GM23338 (cell line): ENCODE measurements around the gene PDIK1L. TPM values are rescaled to one million over a fixed set of nuclear protein-coding genes. Genes with fewer than 3 reads are reported as not detected.

Experiments
- ATAC-seq: fragments of 200-7000 bp; cut with Tn5 transposase; 3 replicates; pipeline ENCODE4 v1.9.1; 2020
- DNase-seq: peaks from one replicate; pipeline ENCODE4 v3.0.0-alpha.2; 2015; ENCODE audit warnings: low spot score
- H2AFZ ChIP-seq: fragments of 200-600 bp; sonication (generic); 2 replicates; pipeline ENCODE4 v1.8.0; 2016; ENCODE audit warnings: antibody characterized with exemption, mild to moderate bottlenecking, moderate library complexity
- H3F3A ChIP-seq: fragments of 200-600 bp; sonication (generic); replicated peaks from 2 replicates; pipeline ENCODE4 v1.8.0; 2017; ENCODE audit warnings: antibody characterized with exemption, mixed run types, low read depth
- H3K27ac ChIP-seq: fragments of 200-600 bp; sonication (generic); 2 replicates; pipeline ENCODE4 v1.6.1; 2016; ENCODE audit warnings: low read depth
- H3K27me3 ChIP-seq: fragments of 200-600 bp; sonication (generic); 2 replicates; pipeline ENCODE4 v1.8.0; 2016; ENCODE audit warnings: mild to moderate bottlenecking, mixed run types, moderate library complexity; ENCODE audit not compliant: insufficient read depth
- H3K36me3 ChIP-seq: fragments of 200-600 bp; sonication (generic); 2 replicates; pipeline ENCODE4 v1.8.0; 2016; ENCODE audit warnings: mild to moderate bottlenecking; ENCODE audit not compliant: insufficient read depth
- H3K4me1 ChIP-seq: fragments of 200-600 bp; sonication (generic); 2 replicates; pipeline ENCODE4 v1.8.0; 2016; ENCODE audit warnings: mild to moderate bottlenecking, moderate library complexity; ENCODE audit not compliant: insufficient read depth
- H3K4me2 ChIP-seq: fragments of 200-600 bp; sonication (generic); 2 replicates; pipeline ENCODE4 v1.7.1; 2017; ENCODE audit warnings: mixed run types
- H3K4me3 ChIP-seq: fragments of 200-600 bp; sonication (generic); 2 replicates; pipeline ENCODE4 v1.6.1; 2016; ENCODE audit warnings: mixed run types
- H3K79me2 ChIP-seq: fragments of 200-600 bp; sonication (generic); replicated peaks from 2 replicates; pipeline ENCODE4 v1.8.0; 2017; ENCODE audit warnings: mild to moderate bottlenecking; ENCODE audit not compliant: insufficient read depth
- H3K9me2 ChIP-seq: fragments of 200-600 bp; sonication (generic); 2 replicates; pipeline ENCODE4 v1.8.0; 2017; ENCODE audit not compliant: insufficient read depth
- H4K20me1 ChIP-seq: fragments of 200-600 bp; sonication (generic); replicated peaks from 2 replicates; pipeline ENCODE4 v1.8.0; 2017; ENCODE audit warnings: mild to moderate bottlenecking; ENCODE audit not compliant: insufficient read depth
- H3K27ac Mint-ChIP-seq: 2 replicates; pipeline ENCODE4 v1.8.0; 2020; ENCODE audit warnings: inconsistent platforms, mild to moderate bottlenecking, moderate library complexity, mixed read lengths
- H3K27me3 Mint-ChIP-seq: 3 replicates; pipeline ENCODE4 v1.8.0; 2022; ENCODE audit warnings: low read depth, mild to moderate bottlenecking, moderate library complexity, mixed read lengths, inconsistent platforms; ENCODE audit not compliant: insufficient read depth, poor library complexity
- H3K36me3 Mint-ChIP-seq: 3 replicates; pipeline ENCODE4 v1.8.0; 2021; ENCODE audit warnings: low read depth, mild to moderate bottlenecking, inconsistent platforms, moderate library complexity, mixed read lengths
- H3K4me1 Mint-ChIP-seq: 3 replicates; pipeline ENCODE4 v1.8.0; 2020; ENCODE audit warnings: mild to moderate bottlenecking, inconsistent platforms, mixed read lengths
- H3K4me3 Mint-ChIP-seq: 3 replicates; pipeline ENCODE4 v1.8.0; 2021; ENCODE audit warnings: moderate library complexity, mild to moderate bottlenecking, inconsistent platforms, mixed read lengths
- H3K9me3 Mint-ChIP-seq: 3 replicates; pipeline ENCODE4 v1.8.0; 2020; ENCODE audit warnings: moderate library complexity, mild to moderate bottlenecking, inconsistent platforms, mixed read lengths
- CREB1 ChIP-seq: fragments of 250-450 bp; sonication (Bioruptor Pico); IDR thresholded peaks from 2 replicates; pipeline ENCODE4 v1.5.0; 2020; ENCODE audit warnings: low read depth, mild to moderate bottlenecking, moderate library complexity
- CTCF ChIP-seq, 2 experiments: fragments of 200-600 bp in 1 of 2; sonication (generic) in 1 of 2; conservative IDR thresholded peaks; 2 replicates each; pipeline versions ENCODE4 v1.5.1 to v1.6.1; 2016 to 2017; ENCODE audit warnings: antibody characterized with exemption in 2 of 2, low read depth in 2 of 2, mild to moderate bottlenecking in 2 of 2, moderate library complexity in 1 of 2
- ETS1 ChIP-seq: IDR thresholded peaks from 2 replicates; pipeline ENCODE4 v1.6.1; 2016; ENCODE audit warnings: antibody characterized with exemption
- EZH2 ChIP-seq: fragments of 200-600 bp; sonication (generic); IDR thresholded peaks from one replicate; pipeline ENCODE4 v1.8.0; 2017; ENCODE audit warnings: antibody characterized with exemption, mild to moderate bottlenecking, low read depth; ENCODE audit not compliant: unreplicated experiment
- EZH2phosphoT487 ChIP-seq: fragments of 200-600 bp; sonication (generic); IDR thresholded peaks from one replicate; pipeline ENCODE4 v1.8.1; 2018; ENCODE audit warnings: antibody characterized with exemption; ENCODE audit not compliant: unreplicated experiment
- JUNB ChIP-seq: IDR thresholded peaks from one replicate; pipeline ENCODE4 v1.6.1; 2016; ENCODE audit warnings: antibody characterized with exemption; ENCODE audit not compliant: unreplicated experiment
- NANOG ChIP-seq: IDR thresholded peaks from 2 replicates; pipeline ENCODE4 v1.6.1; 2016; ENCODE audit warnings: antibody characterized with exemption, borderline replicate concordance
- POLR2AphosphoS5 ChIP-seq: IDR thresholded peaks from 2 replicates; pipeline ENCODE4 v1.6.1; 2016; ENCODE audit warnings: antibody characterized with exemption, low read depth
- REST ChIP-seq: IDR thresholded peaks from one replicate; pipeline ENCODE4 v1.6.1; 2018; ENCODE audit warnings: antibody characterized with exemption; ENCODE audit not compliant: unreplicated experiment
- STAT1 ChIP-seq: IDR thresholded peaks from one replicate; pipeline ENCODE4 v1.6.1; 2016; ENCODE audit warnings: antibody characterized with exemption; ENCODE audit not compliant: unreplicated experiment
- ZNF114 ChIP-seq: fragments of 250-450 bp; sonication (Bioruptor Pico); IDR thresholded peaks from 2 replicates; pipeline ENCODE4 v1.5.0; 2020; ENCODE audit warnings: mild to moderate bottlenecking, moderate library complexity
- ZNF331 ChIP-seq: fragments of 250-450 bp; sonication (Bioruptor Pico); IDR thresholded peaks from 2 replicates; pipeline ENCODE4 v1.5.0; 2020; ENCODE audit warnings: low read depth, mild to moderate bottlenecking, moderate library complexity
- ZNF462 ChIP-seq: fragments of 250-450 bp; sonication (Bioruptor Pico); IDR thresholded peaks from 2 replicates; pipeline ENCODE4 v1.5.0; 2020; ENCODE audit warnings: mild to moderate bottlenecking, moderate library complexity
- polyA plus RNA-seq: library from polyadenylated mRNA; unstranded; fragments of >200 nt; fragmentation: Nextera tagmentation; extraction: Ambion mirVana; gene quantifications from 2 replicates; pipeline ENCODE4 v1.2.1, GENCODE V29; 2016
- total RNA-seq: library from RNA; depleted of rRNA; stranded (reverse); fragments of >200 nt; shearing (Covaris generic); gene quantifications from 2 replicates; pipeline ENCODE4 v1.2.3, GENCODE V29; 2014

Gene PDIK1L
- total and polyA plus RNA-seq, 2 experiments from 2014 or later, result 1.6 to 3.0 TPM

- Mint-ChIP-seq H3K27ac (no peak overlapping the region), H3K4me3 (no peak overlapping the region), H3K36me3 (no peaks in the 10 kb centered on the region), H3K4me1 (peaks cover 10% of the 10 kb centered on the region; the same call in 2 of the 3 replicates), H3K27me3 (no peaks in the 10 kb centered on the region), H3K9me3 (no peaks in the 10 kb centered on the region)
- Histone ChIP-seq H3F3A (no peaks in the 10 kb centered on the region), H3K4me3 (no peak overlapping the region), H3K36me3 (no peaks in the 10 kb centered on the region), H2AFZ (no peak overlapping the region), H3K27me3 (no peaks in the 10 kb centered on the region), H3K9me2 (no peaks in the 10 kb centered on the region), H3K4me1 (no peaks in the 10 kb centered on the region), H3K27ac (no peak overlapping the region), H4K20me1 (no peaks in the 10 kb centered on the region), H3K79me2 (no peaks in the 10 kb centered on the region), H3K4me2 (no peak overlapping the region)
- TF ChIP-seq STAT1 (no peak), NANOG (no peak), CTCF (conservative IDR thresholded peaks at IDR 0.05; ENCODE audit: low read depth in 2 of 2) (no peak), POLR2AphosphoS5 (no peak), EZH2 (no peak), CREB1 (no peak), EZH2phosphoT487 (no peak), REST (no peak), JUNB (no peak), ZNF114 (CRISPR knock-in tag) (no peak), ZNF462 (CRISPR knock-in tag) (no peak), ZNF331 (no peak), ETS1 (no peak)
- ATAC-seq (no peak), DNase-seq (no peak)
These were observed 14.3 kb downstream of the PDIK1L start for GRCh38 chr1:26125946-26126320.
